Osteoblast (primary cell): ENCODE measurements around the gene IL22. TPM values are rescaled to one million over a fixed set of nuclear protein-coding genes. Genes with fewer than 3 reads are reported as not detected.
A peak's percentile ranks its signal among the peaks of the same experiment; 100 is the strongest.

Source experiments
- DNase-seq: peaks from one replicate; pipeline ENCODE4 v3.0.0; 2011; ENCODE audit warnings: low spot score, mixed read lengths; ENCODE audit not compliant: insufficient read length; ENCODE audit errors: missing footprints
- H2AFZ ChIP-seq: 2 replicates; pipeline ENCODE4 v1.6.0; 2011; ENCODE audit warnings: mild to moderate bottlenecking, low read length
- H3K27ac ChIP-seq: 2 replicates; pipeline ENCODE4 v1.5.1; 2011; ENCODE audit warnings: mild to moderate bottlenecking, low read depth, low read length, moderate library complexity
- H3K27me3 ChIP-seq: 2 replicates; pipeline ENCODE4 v1.6.0; 2012; ENCODE audit warnings: mild to moderate bottlenecking, control low read depth, inconsistent platforms, low read length, moderate library complexity; ENCODE audit not compliant: insufficient read depth
- H3K36me3 ChIP-seq: 2 replicates; pipeline ENCODE4 v1.5.1; 2011; ENCODE audit warnings: mild to moderate bottlenecking, low read length, control low read depth, moderate library complexity; ENCODE audit not compliant: insufficient read depth
- H3K4me1 ChIP-seq: 2 replicates; pipeline ENCODE4 v1.5.1; 2011; ENCODE audit warnings: mild to moderate bottlenecking, low read length, control low read depth, moderate library complexity; ENCODE audit not compliant: insufficient read depth
- H3K4me2 ChIP-seq: 2 replicates; pipeline ENCODE4 v1.6.0; 2011; ENCODE audit warnings: mild to moderate bottlenecking, low read length; ENCODE audit not compliant: insufficient read depth
- H3K4me3 ChIP-seq: fragments of 200-600 bp; sonication (generic); 3 replicates; pipeline ENCODE4 v1.5.1; 2012; ENCODE audit warnings: mild to moderate bottlenecking, low read length, inconsistent platforms; ENCODE audit not compliant: insufficient read depth
- H3K79me2 ChIP-seq: 2 replicates; pipeline ENCODE4 v1.6.0; 2012; ENCODE audit warnings: mild to moderate bottlenecking, low read length, control low read depth, inconsistent platforms; ENCODE audit not compliant: insufficient read depth
- H3K9me3 ChIP-seq: 2 replicates; pipeline ENCODE4 v1.5.1; 2011; ENCODE audit warnings: low read depth, low read length, control low read depth
- H4K20me1 ChIP-seq: 2 replicates; pipeline ENCODE4 v1.6.0; 2012; ENCODE audit warnings: mild to moderate bottlenecking, low read length, control low read depth; ENCODE audit not compliant: insufficient read depth
- total RNA-seq: library from RNA; depleted of rRNA; stranded (reverse); fragments of >200 nt; gene quantifications from 2 replicates; pipeline ENCODE4 v1.2.3, GENCODE V29; 2012
- TF ChIP-seq, protein P1 (sequence below): IDR thresholded peaks from 2 replicates; pipeline ENCODE4 v1.5.1; 2011; ENCODE audit warnings: mild to moderate bottlenecking, low read depth, low read length, moderate library complexity; ENCODE audit errors: extremely low read depth

The IL22 gene
- total RNA-seq, 1 donor = not detected

DNA sequence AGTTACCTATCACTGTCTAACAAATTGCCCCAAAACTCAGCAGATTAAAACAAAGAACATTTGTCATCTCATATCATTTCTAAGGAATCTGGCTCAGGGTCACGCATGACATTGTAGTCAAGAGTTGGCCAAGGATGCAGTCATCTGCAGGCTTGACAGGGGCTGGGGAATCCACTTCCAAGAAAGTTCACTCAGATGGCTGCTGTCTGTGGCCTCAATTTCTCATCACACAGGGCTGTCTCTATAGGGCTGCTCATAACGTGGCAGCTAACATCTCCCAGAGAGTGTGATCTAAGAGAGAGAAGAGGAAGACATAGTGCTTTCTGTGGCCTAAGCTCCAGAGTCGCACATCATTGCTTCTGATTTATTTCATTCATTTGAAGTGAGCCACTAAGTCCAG lies 17.0 kb upstream of the IL22 start:
- Histone ChIP-seq H3K4me1 (peaks cover 50% of the 10 kb centered on the region), H4K20me1 (no peaks in the 10 kb centered on the region), H3K79me2 (no peaks in the 10 kb centered on the region), H3K27ac (no peak overlapping the region), H3K4me3 (no peak overlapping the region), H3K36me3 (no peaks in the 10 kb centered on the region), H3K9me3 (no peaks in the 10 kb centered on the region), H3K4me2 (no peak overlapping the region), H2AFZ (no peak overlapping the region), H3K27me3 (no peaks in the 10 kb centered on the region)
- TF ChIP-seq, protein P1, sequence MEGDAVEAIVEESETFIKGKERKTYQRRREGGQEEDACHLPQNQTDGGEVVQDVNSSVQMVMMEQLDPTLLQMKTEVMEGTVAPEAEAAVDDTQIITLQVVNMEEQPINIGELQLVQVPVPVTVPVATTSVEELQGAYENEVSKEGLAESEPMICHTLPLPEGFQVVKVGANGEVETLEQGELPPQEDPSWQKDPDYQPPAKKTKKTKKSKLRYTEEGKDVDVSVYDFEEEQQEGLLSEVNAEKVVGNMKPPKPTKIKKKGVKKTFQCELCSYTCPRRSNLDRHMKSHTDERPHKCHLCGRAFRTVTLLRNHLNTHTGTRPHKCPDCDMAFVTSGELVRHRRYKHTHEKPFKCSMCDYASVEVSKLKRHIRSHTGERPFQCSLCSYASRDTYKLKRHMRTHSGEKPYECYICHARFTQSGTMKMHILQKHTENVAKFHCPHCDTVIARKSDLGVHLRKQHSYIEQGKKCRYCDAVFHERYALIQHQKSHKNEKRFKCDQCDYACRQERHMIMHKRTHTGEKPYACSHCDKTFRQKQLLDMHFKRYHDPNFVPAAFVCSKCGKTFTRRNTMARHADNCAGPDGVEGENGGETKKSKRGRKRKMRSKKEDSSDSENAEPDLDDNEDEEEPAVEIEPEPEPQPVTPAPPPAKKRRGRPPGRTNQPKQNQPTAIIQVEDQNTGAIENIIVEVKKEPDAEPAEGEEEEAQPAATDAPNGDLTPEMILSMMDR = no peak
- DNase-seq = no peak

GRCh38 chr12:68269779-68270178 lies 16.4 kb upstream of the IL22 start:
- peaks cover 55% of the 10 kb centered on the region for H3K4me1 ChIP-seq
- H3K4me2 ChIP-seq = no peak overlapping the region
- H2AFZ ChIP-seq = peak overlapping the region; percentile 31
- no peak overlapping the region for H3K4me3 ChIP-seq
- TF ChIP-seq, protein P1 = no peak
- no peaks in the 10 kb centered on the region for H3K79me2 ChIP-seq
- H3K36me3 ChIP-seq = no peaks in the 10 kb centered on the region
- DNase-seq = no peak
- no peaks in the 10 kb centered on the region for H4K20me1 ChIP-seq
- no peaks in the 10 kb centered on the region for H3K27me3 ChIP-seq
- H3K27ac ChIP-seq = no peak overlapping the region
- H3K9me3 ChIP-seq = no peaks in the 10 kb centered on the region

- Histone ChIP-seq H3K4me2 (no peak overlapping the region), H3K27me3 (no peaks in the 10 kb centered on the region), H3K79me2 (no peaks in the 10 kb centered on the region), H3K9me3 (no peaks in the 10 kb centered on the region), H3K4me1 (peaks cover 64% of the 10 kb centered on the region), H3K27ac (peak overlapping the region; percentile 68), H3K4me3 (no peak overlapping the region), H4K20me1 (no peaks in the 10 kb centered on the region), H3K36me3 (no peaks in the 10 kb centered on the region), H2AFZ (no peak overlapping the region)
- TF ChIP-seq, protein P1 = no peak
- DNase-seq = no peak
Observed at GRCh38 chr12:68268967-68269366, 15.6 kb upstream of the IL22 start.

DNA sequence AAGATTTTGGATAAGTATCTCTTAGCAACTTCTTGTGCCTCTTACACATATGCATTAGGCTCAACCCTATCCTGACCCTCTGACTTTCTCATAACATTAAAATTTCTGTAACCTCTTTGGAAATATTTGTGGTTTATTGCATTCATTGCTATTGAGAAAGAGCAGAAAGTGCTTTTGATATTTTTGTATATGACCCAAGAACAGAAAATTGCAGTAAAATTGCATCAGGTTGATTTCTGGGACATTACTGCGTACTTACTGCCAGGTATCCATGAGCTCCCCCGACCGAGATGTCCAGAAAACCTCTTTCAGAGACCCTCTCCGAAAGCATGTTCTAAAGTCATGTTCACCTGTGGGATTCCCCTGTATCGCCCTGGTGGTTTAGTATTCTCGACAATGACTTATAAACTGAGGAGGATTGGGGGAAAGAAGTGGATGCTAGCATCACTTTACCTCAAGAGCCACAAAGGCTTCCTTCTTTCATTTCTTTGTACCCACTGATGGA lies 14.5 kb upstream of the IL22 start:
- H3K27me3 ChIP-seq = no peaks in the 10 kb centered on the region
- peaks cover 74% of the 10 kb centered on the region for H3K4me1 ChIP-seq
- DNase-seq = no peak
- H3K4me2 ChIP-seq = peak overlapping the region; percentile 1
- peak overlapping the region; percentile 68 for H3K27ac ChIP-seq
- H3K4me3 ChIP-seq = no peak overlapping the region
- no peaks in the 10 kb centered on the region for H3K9me3 ChIP-seq
- H4K20me1 ChIP-seq = no peaks in the 10 kb centered on the region
- no peaks in the 10 kb centered on the region for H3K36me3 ChIP-seq
- TF ChIP-seq, protein P1 = no peak
- no peaks in the 10 kb centered on the region for H3K79me2 ChIP-seq
- H2AFZ ChIP-seq = no peak overlapping the region
